ENCODE data around the gene SLC49A3. TPM values are rescaled to one million over a fixed set of nuclear protein-coding genes. Genes with fewer than 3 reads are reported as not detected.

SLC49A3 gene
- total RNA-seq, 1 experiment from 2014 or later, result 5.5 TPM

DNA sequence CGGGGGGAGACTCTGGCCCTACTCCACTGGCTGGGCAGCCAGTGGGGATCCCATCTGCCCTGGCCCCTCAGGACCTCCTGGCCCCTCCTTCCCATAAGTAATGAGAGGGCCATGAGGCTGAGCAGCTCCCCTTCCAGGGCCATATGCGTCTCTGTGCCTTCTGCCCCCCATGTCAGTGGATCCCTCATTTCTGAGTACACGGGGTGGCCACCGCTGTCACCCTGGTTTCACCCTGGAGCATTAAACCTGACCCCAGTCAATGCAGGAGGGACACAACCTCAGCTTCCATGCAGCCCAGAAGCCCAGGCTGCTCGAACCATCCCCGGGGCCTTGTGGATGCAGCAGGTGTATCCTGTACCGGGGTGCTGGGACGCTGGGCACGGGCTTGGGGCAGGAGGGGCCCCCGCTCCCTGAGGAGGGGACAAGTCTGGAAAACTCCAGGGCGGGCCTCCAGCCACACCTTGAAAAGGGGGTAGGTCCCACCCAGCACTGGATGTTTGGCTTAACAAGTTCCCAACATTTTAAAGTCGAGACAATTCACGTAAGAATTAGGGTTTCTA lies 39.1 kb downstream of the SLC49A3 start:
- no peaks in the 10 kb centered on the region for H3K79me2 ChIP-seq (ENCODE audit: insufficient read depth, low read length)
- no peak for ATAC-seq
- ChIA-PET POLR2A (no interaction called here), RAD21 (ENCODE audit: low non-redundant PET in 1 of 2, low total read pairs in 2 of 2, uncharacterized antibody in 2 of 2, unreplicated experiment in 2 of 2) (no interaction called here), CTCF (no interaction called here)
- H3K4me3 ChIP-seq (replicated peaks in 1 of 2; ENCODE audit: low read depth in 1 of 2, low read length in 2 of 2), result no peak overlapping the region
- intact Hi-C loops (cut with micrococcal nuclease), result no loop called here
- no peak overlapping the region for H2AFZ ChIP-seq (ENCODE audit: low read depth, low read length, poor library complexity, severe bottlenecking)
- H4K20me1 ChIP-seq (ENCODE audit: insufficient read depth), result no peaks in the 10 kb centered on the region
- H3K9me2 ChIP-seq (ENCODE audit: insufficient read depth), result no peaks in the 10 kb centered on the region
- H3K36me3 ChIP-seq (ENCODE audit: control insufficient read depth in 1 of 2, insufficient read depth in 2 of 2, low read length in 2 of 2), result no peaks in the 10 kb centered on the region
- H3K9me3 ChIP-seq (ENCODE audit: control insufficient read depth in 1 of 2, insufficient read depth in 1 of 2, low read depth in 1 of 2, low read length in 2 of 2), result no peaks in the 10 kb centered on the region
- no peak overlapping the region for H3K4me2 ChIP-seq (ENCODE audit: low read length)
- TF ChIP-seq ELF1 (IDR thresholded peaks at IDR 0.05; ENCODE audit: borderline replicate concordance, low read depth) (no peak), JUND (IDR thresholded peaks at IDR 0.05) (no peak), CBX3 (IDR thresholded peaks at IDR 0.05; ENCODE audit: low read depth) (no peak), SRF (IDR thresholded peaks at IDR 0.05; ENCODE audit: low read depth) (no peak), CTCF (IDR thresholded peaks at IDR 0.05 in 2 of 3, conservative IDR thresholded peaks at IDR 0.05 in 1 of 3; ENCODE audit: borderline replicate concordance in 1 of 3, insufficient read depth in 1 of 3, low read depth in 2 of 3, low read length in 2 of 3) (no peak), EZH2 (IDR thresholded peaks at IDR 0.05) (no peak), EZH2phosphoT487 (IDR thresholded peaks at IDR 0.05; ENCODE audit: borderline replicate concordance) (no peak), ZBTB33 (IDR thresholded peaks at IDR 0.05; ENCODE audit: extremely low read depth, insufficient replicate concordance, low read length) (no peak), YY1 (IDR thresholded peaks at IDR 0.05; ENCODE audit: extremely low read depth, insufficient replicate concordance, low read depth, low read length) (no peak)
- H3K27ac ChIP-seq (ENCODE audit: low read depth, low read length), result no peak overlapping the region
- no peaks in the 10 kb centered on the region for H3K4me1 ChIP-seq (ENCODE audit: control insufficient read depth in 1 of 2, insufficient read depth in 2 of 2, low read length in 2 of 2)
- DNase-seq (ENCODE audit: low read depth, low spot score), result no peak
- no peaks in the 10 kb centered on the region for H3K27me3 ChIP-seq (ENCODE audit: insufficient read depth, low read length)
- H3K9ac ChIP-seq (ENCODE audit: low read length), result no peak overlapping the region
- no TSS peak for BruUV-seq (replicated peaks)

All from HCT116 (cell line).